Hepatocyte (in vitro differentiated cells): ENCODE measurements around the gene WNK2. TPM values are rescaled to one million over a fixed set of nuclear protein-coding genes. Genes with fewer than 3 reads are reported as not detected.

Source experiments
- DNase-seq: peaks from one replicate; pipeline ENCODE4 v3.0.0-alpha.2; 2016; ENCODE audit warnings: low spot score
- H2AFZ ChIP-seq: fragments of 200-600 bp; sonication (generic); 2 replicates; pipeline ENCODE4 v1.6.0; 2016; ENCODE audit warnings: antibody characterized with exemption, mild to moderate bottlenecking
- H3K27ac ChIP-seq: fragments of 200-600 bp; sonication (generic); 2 replicates; pipeline ENCODE4 v1.5.1; 2016; ENCODE audit warnings: mild to moderate bottlenecking
- H3K27me3 ChIP-seq: fragments of 200-600 bp; sonication (generic); 2 replicates; pipeline ENCODE4 v1.6.1; 2016
- H3K36me3 ChIP-seq: fragments of 200-600 bp; sonication (generic); replicated peaks from 2 replicates; pipeline ENCODE4 v1.5.1; 2016; ENCODE audit warnings: low read depth; ENCODE audit not compliant: insufficient read depth
- H3K4me1 ChIP-seq: fragments of 200-600 bp; sonication (generic); 2 replicates; pipeline ENCODE4 v1.5.1; 2016; ENCODE audit warnings: mild to moderate bottlenecking, moderate library complexity; ENCODE audit not compliant: insufficient read depth
- H3K4me2 ChIP-seq: fragments of 200-600 bp; sonication (generic); 2 replicates; pipeline ENCODE4 v1.6.0; 2016
- H3K4me3 ChIP-seq: fragments of 200-600 bp; sonication (generic); 2 replicates; pipeline ENCODE4 v1.5.1; 2016; ENCODE audit warnings: mild to moderate bottlenecking
- H3K79me2 ChIP-seq: fragments of 200-600 bp; sonication (generic); 2 replicates; pipeline ENCODE4 v1.6.0; 2017; ENCODE audit warnings: mild to moderate bottlenecking
- H3K9me2 ChIP-seq: fragments of 200-600 bp; sonication (generic); replicated peaks from 2 replicates; pipeline ENCODE4 v1.6.0; 2017; ENCODE audit warnings: mild to moderate bottlenecking; ENCODE audit not compliant: insufficient read depth
- H3K9me3 ChIP-seq: fragments of 200-600 bp; sonication (generic); 2 replicates; pipeline ENCODE4 v1.5.1; 2016; ENCODE audit warnings: low read depth, mild to moderate bottlenecking
- H4K20me1 ChIP-seq: fragments of 200-600 bp; sonication (generic); 2 replicates; pipeline ENCODE4 v1.6.0; 2016; ENCODE audit warnings: mild to moderate bottlenecking; ENCODE audit not compliant: insufficient read depth, poor library complexity, severe bottlenecking
- EZH2 ChIP-seq: fragments of 200-600 bp; sonication (generic); IDR thresholded peaks from 2 replicates; pipeline ENCODE4 v1.6.1; 2016; ENCODE audit warnings: antibody characterized with exemption, mild to moderate bottlenecking, borderline replicate concordance
- EZH2phosphoT487 ChIP-seq: fragments of 200-600 bp; sonication (generic); IDR thresholded peaks from one replicate; pipeline ENCODE4 v1.6.1; 2018; ENCODE audit warnings: antibody characterized with exemption, mild to moderate bottlenecking, low read depth, moderate library complexity; ENCODE audit not compliant: unreplicated experiment, severe bottlenecking
- WGBS: methylation state at CpG from one replicate; pipeline ENCODE4 v1.1.6; 2016; ENCODE audit warnings: low lambda C conversion rate; ENCODE audit errors: missing lambda C conversion rate; 5-methylcytosine and 5-hydroxymethylcytosine counted together
- polyA plus RNA-seq: library from polyadenylated mRNA; unstranded; fragments of >200 nt; fragmentation: Nextera tagmentation; extraction: Ambion mirVana; gene quantifications from 2 replicates; pipeline ENCODE4 v1.2.1, GENCODE V29; 2016
- total RNA-seq: library from RNA; depleted of rRNA; stranded (reverse); fragments of >200 nt; gene quantifications from 2 replicates; pipeline ENCODE4 v1.2.3, GENCODE V29; 2014
- TF ChIP-seq, protein P1 (sequence below): fragments of 200-600 bp; sonication (generic); IDR thresholded peaks from 2 replicates; pipeline ENCODE4 v1.5.1; 2016; ENCODE audit warnings: antibody characterized with exemption, mild to moderate bottlenecking; ENCODE audit not compliant: poor library complexity

Gene WNK2
- total and polyA plus RNA-seq, 2 experiments from 2014 or later: 8.9 to 13.5 TPM

DNA sequence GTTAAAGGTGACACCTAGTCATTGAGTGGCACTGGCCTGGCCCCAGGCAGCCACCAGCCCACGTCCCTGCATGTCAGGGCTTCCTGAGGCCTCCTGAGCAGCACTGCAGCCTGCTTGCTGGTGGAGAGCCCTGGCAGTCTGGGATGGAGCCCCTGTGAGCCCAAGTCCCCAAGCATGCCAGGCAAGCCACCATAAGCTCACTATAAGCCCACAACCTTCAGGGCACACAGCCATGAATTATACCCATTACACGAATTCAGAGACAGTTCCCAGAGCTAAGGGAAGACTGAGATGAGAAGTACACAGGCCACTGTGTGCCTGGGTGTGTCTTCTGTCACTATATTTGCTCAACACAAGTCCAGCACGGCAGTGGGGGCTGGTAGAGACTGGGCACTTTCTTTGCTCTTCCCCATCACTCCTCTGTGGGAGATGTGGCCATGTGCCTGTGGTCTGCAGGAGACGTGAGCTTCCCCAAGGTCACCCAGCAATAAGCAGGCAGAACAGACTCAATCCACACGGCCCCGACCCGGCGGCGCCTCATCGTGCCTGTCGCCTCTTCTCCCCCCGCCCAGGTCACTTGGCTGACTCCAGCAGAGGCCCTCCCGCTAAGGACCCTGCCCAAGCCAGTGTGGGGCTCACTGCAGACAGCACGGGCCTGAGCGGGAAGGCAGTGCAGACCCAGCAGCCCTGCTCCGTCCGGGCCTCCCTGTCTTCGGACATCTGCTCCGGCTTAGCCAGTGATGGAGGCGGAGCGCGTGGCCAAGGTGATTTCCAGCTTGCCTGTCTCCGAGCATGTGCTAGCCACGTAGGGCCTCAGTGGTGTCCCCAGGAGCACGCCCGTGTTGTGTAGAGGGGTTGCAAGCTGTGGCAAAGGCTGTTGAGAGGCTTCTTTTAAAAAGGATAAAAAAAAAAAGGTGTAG lies 114.8 kb downstream of the WNK2 start:
- Histone ChIP-seq H2AFZ (no peak overlapping the region), H3K4me1 (no peaks in the 10 kb centered on the region), H3K36me3 (no peaks in the 10 kb centered on the region), H3K9me3 (no peaks in the 10 kb centered on the region), H4K20me1 (no peaks in the 10 kb centered on the region), H3K27ac (no peak overlapping the region), H3K9me2 (no peaks in the 10 kb centered on the region), H3K4me2 (no peak overlapping the region), H3K27me3 (no peaks in the 10 kb centered on the region), H3K4me3 (no peak overlapping the region), H3K79me2 (no peaks in the 10 kb centered on the region)
- TF ChIP-seq, protein P1, sequence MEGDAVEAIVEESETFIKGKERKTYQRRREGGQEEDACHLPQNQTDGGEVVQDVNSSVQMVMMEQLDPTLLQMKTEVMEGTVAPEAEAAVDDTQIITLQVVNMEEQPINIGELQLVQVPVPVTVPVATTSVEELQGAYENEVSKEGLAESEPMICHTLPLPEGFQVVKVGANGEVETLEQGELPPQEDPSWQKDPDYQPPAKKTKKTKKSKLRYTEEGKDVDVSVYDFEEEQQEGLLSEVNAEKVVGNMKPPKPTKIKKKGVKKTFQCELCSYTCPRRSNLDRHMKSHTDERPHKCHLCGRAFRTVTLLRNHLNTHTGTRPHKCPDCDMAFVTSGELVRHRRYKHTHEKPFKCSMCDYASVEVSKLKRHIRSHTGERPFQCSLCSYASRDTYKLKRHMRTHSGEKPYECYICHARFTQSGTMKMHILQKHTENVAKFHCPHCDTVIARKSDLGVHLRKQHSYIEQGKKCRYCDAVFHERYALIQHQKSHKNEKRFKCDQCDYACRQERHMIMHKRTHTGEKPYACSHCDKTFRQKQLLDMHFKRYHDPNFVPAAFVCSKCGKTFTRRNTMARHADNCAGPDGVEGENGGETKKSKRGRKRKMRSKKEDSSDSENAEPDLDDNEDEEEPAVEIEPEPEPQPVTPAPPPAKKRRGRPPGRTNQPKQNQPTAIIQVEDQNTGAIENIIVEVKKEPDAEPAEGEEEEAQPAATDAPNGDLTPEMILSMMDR: no peak
- TF ChIP-seq EZH2: no peak
- no peak for TF ChIP-seq EZH2phosphoT487
- 84% methylated on average over 26 of the region's 26 CpGs for WGBS
- DNase-seq: no peak

GRCh38 chr9:93299418-93300174 lies 115.7 kb downstream of the WNK2 start:
- H3K9me3 ChIP-seq: no peaks in the 10 kb centered on the region
- TF ChIP-seq, protein P1: no peak
- TF ChIP-seq EZH2: no peak
- TF ChIP-seq EZH2phosphoT487: no peak
- no peak overlapping the region for H3K27ac ChIP-seq
- no peaks in the 10 kb centered on the region for H3K4me1 ChIP-seq
- WGBS: 90% methylated on average over 17 of the region's 26 CpGs
- H3K79me2 ChIP-seq: no peaks in the 10 kb centered on the region
- no peak for DNase-seq
- H2AFZ ChIP-seq: no peak overlapping the region
- H3K4me2 ChIP-seq: no peak overlapping the region
- no peaks in the 10 kb centered on the region for H4K20me1 ChIP-seq
- H3K27me3 ChIP-seq: no peaks in the 10 kb centered on the region
- H3K4me3 ChIP-seq: no peak overlapping the region
- H3K9me2 ChIP-seq: no peaks in the 10 kb centered on the region
- no peaks in the 10 kb centered on the region for H3K36me3 ChIP-seq

DNA sequence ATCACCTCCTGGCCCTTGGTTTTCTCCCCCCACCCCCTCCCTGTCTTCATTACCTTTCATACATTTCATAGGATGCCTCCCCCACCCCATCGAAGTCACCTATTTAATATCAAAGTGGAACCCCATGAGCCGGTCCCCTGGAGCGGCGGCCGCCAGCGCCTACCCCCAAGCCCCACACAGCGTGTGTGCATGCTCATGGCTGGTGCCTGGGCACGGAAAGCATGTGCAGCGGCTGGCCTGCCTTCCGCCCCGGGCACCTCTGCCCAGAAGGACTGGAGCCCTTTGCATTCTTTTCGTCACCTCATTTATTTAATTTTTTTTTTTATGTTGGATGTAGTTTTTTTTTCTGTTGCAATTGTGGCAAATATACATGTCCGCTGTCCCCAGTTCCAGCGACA lies 116.2 kb downstream of the WNK2 start:
- H3K27me3 ChIP-seq: no peaks in the 10 kb centered on the region
- no peak overlapping the region for H3K4me2 ChIP-seq
- no peak for DNase-seq
- no peak overlapping the region for H2AFZ ChIP-seq
- H3K9me3 ChIP-seq: no peaks in the 10 kb centered on the region
- H3K79me2 ChIP-seq: no peaks in the 10 kb centered on the region
- no peaks in the 10 kb centered on the region for H4K20me1 ChIP-seq
- H3K4me1 ChIP-seq: no peaks in the 10 kb centered on the region
- H3K4me3 ChIP-seq: no peak overlapping the region
- 98% methylated on average over 13 of the region's 14 CpGs for WGBS
- TF ChIP-seq EZH2phosphoT487: no peak
- no peak for TF ChIP-seq EZH2
- TF ChIP-seq, protein P1: no peak
- H3K27ac ChIP-seq: no peak overlapping the region
- H3K9me2 ChIP-seq: no peaks in the 10 kb centered on the region
- H3K36me3 ChIP-seq: no peaks in the 10 kb centered on the region
